HG03175 (cell line): ENCODE measurements around the gene TDP1.
"Not testable (repeated sequence)": the region's sequence is repeated elsewhere in the genome, so short reads cannot be mapped to it uniquely, and the experiment has no call there.

Experiments used
- ATAC-seq: cut with Tn5 transposase; IDR thresholded peaks from one replicate; pipeline ENCODE4 v1.9.1; 2021; ENCODE audit warnings: mild to moderate bottlenecking, moderate library complexity; ENCODE audit not compliant: unreplicated experiment

TDP1 gene

DNA sequence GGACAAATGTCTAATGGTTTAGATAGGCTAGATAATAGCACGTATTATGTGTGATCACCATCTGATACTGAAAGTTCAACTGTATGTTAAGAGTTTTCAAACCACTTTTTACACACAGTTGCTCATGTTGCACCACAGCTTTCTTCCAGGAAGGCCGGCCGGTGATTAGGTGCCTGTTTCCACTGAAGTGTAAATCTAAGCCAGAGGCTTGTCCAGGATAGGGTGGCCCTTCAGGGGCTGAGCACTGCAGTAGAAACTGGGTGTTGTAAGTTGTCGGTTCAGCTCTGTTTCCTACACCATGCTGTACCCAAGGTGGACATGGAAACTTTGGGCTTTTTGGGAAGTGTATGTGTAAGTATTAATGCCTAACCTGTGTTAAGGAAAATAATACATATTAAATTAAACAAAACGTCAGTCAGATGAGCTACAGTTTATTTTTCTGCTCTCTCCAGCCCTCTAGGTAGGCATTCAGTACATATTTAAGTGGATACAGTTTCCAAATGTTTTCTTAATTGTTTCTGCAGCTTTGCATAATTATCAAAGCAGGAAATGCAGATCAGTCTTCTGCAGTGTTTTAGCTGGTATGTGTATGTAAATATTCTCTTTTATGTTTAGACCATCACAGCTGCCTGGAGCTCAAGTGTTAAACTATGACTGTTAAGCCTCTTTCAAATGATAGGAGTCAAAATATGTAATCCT, 30.9 kb downstream of the TDP1 start:
- no peak for ATAC-seq

- no peak for ATAC-seq
These were observed 31.4 kb downstream of the TDP1 start for GRCh38 chr14:89987161-89987475.

GRCh38 chr14:89988787-89989186, 33.1 kb downstream of the TDP1 start:
- ATAC-seq, result no peak

GRCh38 chr14:89990218-89990617, 34.5 kb downstream of the TDP1 start:
- no peak for ATAC-seq

GRCh38 chr14:89990623-89991275, 35.0 kb downstream of the TDP1 start:
- no peak for ATAC-seq

DNA sequence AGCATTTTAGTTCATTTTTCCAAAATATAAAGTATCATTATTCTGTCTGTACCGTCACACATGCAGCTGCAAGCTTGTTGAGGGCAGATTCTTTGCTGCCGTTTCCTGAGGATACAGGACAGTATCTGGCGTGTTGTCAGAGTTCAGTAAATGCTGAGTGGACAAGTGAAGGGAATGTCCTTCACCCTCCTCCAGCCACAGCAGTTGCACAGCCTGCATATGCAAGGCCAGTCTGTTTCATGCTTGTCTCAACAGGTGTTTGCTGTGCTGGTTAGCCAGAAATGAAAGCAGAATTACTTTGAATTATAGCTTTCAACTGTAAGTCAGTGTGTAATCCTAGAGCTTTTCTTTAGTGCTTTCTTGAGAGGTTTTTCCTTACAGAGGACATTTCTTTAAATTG, 36.5 kb downstream of the TDP1 start:
- no peak for ATAC-seq

DNA sequence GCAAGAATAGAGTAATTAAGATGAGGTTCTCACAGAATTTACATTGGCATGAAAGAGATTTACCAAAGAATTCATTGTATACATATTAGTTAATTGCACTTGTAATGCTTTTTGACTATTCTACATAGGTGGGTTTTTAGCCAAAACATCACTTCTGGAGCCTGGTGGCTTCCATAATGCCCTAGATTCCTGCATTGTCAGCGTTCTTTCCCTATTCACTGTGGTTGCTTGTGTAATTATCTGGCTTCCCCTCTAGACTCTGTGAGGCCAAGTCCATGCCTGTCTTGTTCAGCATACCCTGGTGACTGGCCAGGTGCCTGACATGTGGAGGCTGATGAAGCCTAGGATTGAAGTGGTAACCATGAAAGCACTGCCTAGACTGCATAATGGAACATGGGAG, 41.2 kb downstream of the TDP1 start:
- no peak for ATAC-seq

- no peak for ATAC-seq
These were observed 45.2 kb downstream of the TDP1 start for GRCh38 chr14:90000935-90001334.

- no peak for ATAC-seq
These were observed 48.0 kb downstream of the TDP1 start for GRCh38 chr14:90003526-90004307.

- no peak for ATAC-seq
These were observed 49.7 kb downstream of the TDP1 start for GRCh38 chr14:90005441-90005840.

DNA sequence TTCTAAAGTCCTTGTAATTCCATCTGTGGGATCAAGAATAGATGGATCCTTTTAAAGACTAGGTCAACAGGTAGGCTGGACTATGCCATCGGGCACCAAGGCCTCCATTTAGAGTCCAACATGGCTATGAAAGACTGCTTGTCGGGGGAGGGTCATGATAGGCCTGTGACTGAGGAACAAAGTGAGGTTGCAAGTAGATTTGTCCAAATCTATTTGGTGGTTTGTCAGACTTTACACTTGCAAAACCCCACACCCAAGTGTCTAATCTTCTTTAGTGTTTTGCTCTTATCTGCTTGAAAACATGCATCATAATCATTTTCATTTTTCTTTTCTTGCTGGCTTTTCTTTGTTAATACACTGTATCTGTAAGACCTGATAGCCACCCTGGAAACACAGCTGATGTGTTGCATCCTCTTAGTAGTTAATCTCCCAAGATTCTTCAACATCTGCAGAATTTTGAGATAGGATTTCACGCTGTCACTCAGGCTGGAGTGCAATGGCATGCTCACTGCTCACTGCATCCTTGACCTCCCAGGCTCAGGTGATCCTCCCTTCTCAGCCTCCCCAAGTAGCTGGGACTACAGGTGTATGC, 50.3 kb downstream of the TDP1 start:
- no peak for ATAC-seq

DNA sequence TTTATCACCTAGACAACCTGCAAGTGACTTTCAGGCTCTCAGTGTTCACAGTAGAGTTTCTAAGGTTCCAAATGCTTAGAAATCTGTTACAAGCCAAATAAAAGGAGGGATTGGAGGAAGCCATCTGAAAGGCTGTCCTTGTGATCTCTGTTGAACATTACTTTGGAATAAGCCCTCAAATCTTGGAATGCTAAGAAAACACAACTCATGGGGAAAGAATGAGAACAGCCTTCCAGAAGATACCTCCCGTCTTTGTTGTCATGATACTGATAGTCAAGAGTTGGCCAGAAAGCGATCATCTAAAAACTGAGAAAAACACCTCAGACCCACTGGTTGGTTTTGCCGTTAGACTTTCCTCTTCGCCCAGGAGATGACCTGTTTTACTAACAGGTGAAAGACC, 61.6 kb downstream of the TDP1 start:
- ATAC-seq, result no peak

DNA sequence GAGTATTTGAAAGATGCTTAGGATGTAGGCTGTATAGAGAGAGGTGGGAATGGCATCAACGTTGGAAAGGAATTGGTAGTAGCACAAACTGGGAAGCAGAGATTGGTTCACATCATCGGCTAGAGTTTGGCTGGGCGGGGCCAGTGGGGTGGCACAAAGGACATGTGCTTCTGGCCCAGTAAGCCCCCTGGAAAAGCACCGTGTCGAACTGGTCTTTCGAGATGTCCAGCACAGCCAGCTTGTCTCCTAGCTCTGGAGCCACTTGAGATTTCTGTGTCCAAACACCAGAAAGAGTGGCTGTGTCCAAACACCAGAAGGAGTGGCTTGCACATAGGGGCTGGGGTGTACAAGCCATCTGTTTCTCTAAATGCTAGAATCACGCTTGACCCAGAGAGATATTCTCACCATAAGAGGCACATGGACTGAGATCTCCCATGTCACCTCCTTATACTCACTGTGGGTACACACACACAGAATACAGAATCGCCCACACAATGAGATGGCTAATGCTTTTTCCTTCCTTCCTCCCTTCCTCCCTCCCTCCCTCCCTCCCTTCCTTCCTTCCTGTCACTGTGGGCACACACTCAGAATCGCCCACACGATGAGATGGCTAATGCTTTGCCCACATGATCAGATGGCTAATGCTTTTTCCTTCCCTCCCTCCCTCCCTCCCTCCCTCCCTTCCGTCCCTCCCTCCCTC, 64.2 kb downstream of the TDP1 start:
- ATAC-seq, result no peak

DNA sequence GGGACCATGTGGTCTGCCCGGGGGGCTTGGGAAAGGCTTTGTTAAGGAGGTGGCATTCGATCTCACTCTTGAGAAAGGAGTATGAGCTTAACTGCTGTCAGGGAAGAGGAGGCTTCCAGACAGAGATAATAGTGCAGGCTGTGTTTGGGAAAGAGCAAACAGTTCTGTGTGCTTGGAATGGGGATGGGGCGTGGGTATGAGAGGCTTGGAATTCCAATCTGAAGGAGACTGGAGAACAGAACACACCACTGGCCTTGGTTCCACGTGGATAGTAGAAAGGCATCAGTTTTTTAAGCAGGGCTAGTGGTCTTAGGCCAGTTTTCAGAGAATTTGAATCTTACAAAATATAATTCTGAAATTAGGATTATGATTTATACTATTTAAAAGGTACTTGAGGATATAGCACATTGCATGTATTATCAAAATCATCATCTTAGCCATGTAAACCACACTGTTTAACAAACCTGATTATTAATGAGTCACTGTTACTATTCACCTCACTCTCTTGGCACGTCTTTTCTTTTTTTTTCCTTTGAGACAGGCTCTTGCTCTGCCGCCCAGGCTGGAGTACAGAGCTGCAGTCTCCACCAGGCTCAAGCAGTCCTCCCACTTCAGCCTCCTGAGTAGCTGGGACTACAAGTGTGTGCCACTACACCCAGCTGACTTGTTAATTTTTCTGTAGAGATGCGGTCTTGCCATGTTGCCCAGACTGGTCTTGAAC, 67.6 kb downstream of the TDP1 start:
- ATAC-seq, result no peak

DNA sequence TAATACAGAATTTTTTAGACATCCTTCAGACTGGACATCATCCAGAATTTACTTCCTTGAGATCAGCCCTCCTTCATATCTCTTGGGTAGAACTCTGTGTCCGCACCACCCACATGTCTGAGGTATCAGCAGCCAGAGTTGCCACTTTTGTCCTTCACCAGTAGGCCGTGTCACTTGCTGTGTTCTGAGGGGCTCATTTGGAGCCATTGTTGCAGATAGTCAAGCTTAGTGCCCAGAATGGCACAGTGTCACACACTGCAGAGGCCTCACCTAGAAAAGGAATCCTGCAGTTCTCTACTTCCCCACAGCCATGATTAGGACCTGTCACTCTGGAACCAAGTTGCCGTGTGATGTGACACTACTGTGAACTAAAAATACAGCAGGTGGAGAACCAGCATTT, 69.2 kb downstream of the TDP1 start:
- no peak for ATAC-seq

GRCh38 chr14:90026608-90027007, 70.9 kb downstream of the TDP1 start:
- not testable (repeated sequence) for ATAC-seq

GRCh38 chr14:90027842-90028241, 72.1 kb downstream of the TDP1 start:
- ATAC-seq, result no peak

DNA sequence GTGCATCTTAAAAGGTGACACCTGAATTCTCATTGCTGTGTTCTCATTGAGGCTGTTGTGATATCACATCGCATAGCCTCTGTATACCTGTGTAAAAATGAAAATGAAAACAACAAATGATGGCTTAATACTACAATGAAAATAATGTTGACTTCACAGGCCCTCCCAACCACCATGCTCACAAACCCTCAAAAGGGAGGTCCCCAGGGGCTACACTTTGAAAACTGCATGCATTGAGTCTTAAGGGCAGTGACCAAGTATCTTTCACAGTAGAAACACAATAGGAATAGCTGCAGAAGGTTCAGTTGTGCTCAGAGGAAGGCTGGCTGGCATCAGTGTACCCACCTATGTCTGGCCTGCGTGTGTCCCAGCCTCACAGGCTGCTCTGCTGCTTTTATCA, 78.4 kb downstream of the TDP1 start:
- no peak for ATAC-seq

- ATAC-seq, result no peak
These were observed 79.3 kb downstream of the TDP1 start for GRCh38 chr14:90034835-90035525.
